Stomach (tissue), 4 donors: ENCODE results near the gene CPZ.

ENCODE experiments used
- CTCF ChIP-seq, 7 experiments: fragments of 450-650 bp in 4 of 7; fragments of 200-600 bp in 3 of 7; sonication (generic) in 3 of 7; IDR thresholded peaks; one replicate each; pipeline ENCODE4 v1.5.1; 2016 to 2019; ENCODE audit warnings: antibody characterized with exemption in 7 of 7, control low read depth in 2 of 7, mild to moderate bottlenecking in 1 of 7
- EP300 ChIP-seq: sonication (generic); formaldehyde crosslinking; IDR thresholded peaks from one replicate; pipeline ENCODE4 v1.6.1; 2017; ENCODE audit warnings: antibody characterized with exemption
- POLR2A ChIP-seq, 4 donors: fragments of 450-650 bp; IDR thresholded peaks; one replicate each; pipeline ENCODE4 v1.6.1; 2016; ENCODE audit warnings: antibody characterized with exemption in 4 of 4, control low read depth in 2 of 4, mild to moderate bottlenecking in 1 of 4, moderate library complexity in 1 of 4
- POLR2AphosphoS5 ChIP-seq, 3 donors: sonication (generic); formaldehyde crosslinking; IDR thresholded peaks; one replicate each; pipeline ENCODE4 v1.6.1; 2016; ENCODE audit warnings: antibody characterized with exemption in 3 of 3

- TF ChIP-seq CTCF (IDR thresholded peaks at IDR 0.05) = no peak
- no peak for TF ChIP-seq POLR2A (IDR thresholded peaks at IDR 0.05)
- TF ChIP-seq POLR2AphosphoS5 (IDR thresholded peaks at IDR 0.05) = no peak
- TF ChIP-seq EP300 = no peak
Observed at GRCh38 chr4:8575457-8575856, 17.1 kb upstream of the CPZ start.
